Liver (tissue), 9 donors: ENCODE measurements around the gene USP6NL. TPM values are rescaled to one million over a fixed set of nuclear protein-coding genes. Genes with fewer than 3 reads are reported as not detected.

Source experiments
- DNase-seq: peaks from one replicate; pipeline ENCODE4 v3.0.0-alpha.2; 2017; ENCODE audit warnings: low spot score
- H3K27ac ChIP-seq, 2 donors: one replicate each; pipeline ENCODE4 v1.7.0; 2013; ENCODE audit warnings: inconsistent platforms in 2 of 2, low read length in 2 of 2, control low read depth in 1 of 2, low read depth in 1 of 2, mild to moderate bottlenecking in 1 of 2
- H3K27me3 ChIP-seq, 4 donors: one replicate each; pipeline versions ENCODE4 v1.6.1 to v1.7.0; 2013; ENCODE audit warnings: low read length in 3 of 4, inconsistent platforms in 1 of 4, mild to moderate bottlenecking in 1 of 4, moderate library complexity in 1 of 4; ENCODE audit not compliant: control insufficient read depth in 4 of 4, insufficient read depth in 4 of 4
- H3K36me3 ChIP-seq, 4 donors: one replicate each; pipeline versions ENCODE4 v1.6.1 to v1.7.0; 2013; ENCODE audit warnings: low read length in 3 of 4, mild to moderate bottlenecking in 3 of 4, low read depth in 1 of 4, moderate library complexity in 1 of 4; ENCODE audit not compliant: control insufficient read depth in 4 of 4, insufficient read depth in 3 of 4
- H3K4me1 ChIP-seq, 4 donors: one replicate each; pipeline versions ENCODE4 v1.6.1 to v1.7.0; 2013; ENCODE audit warnings: low read length in 3 of 4, mild to moderate bottlenecking in 3 of 4, moderate library complexity in 1 of 4; ENCODE audit not compliant: control insufficient read depth in 4 of 4, insufficient read depth in 4 of 4
- H3K4me3 ChIP-seq, 3 donors: one replicate each; pipeline versions ENCODE4 v1.6.1 to v1.7.0; 2013; ENCODE audit warnings: low read length in 3 of 3, control low read depth in 1 of 3, low read depth in 1 of 3, mild to moderate bottlenecking in 1 of 3
- H3K9ac ChIP-seq, 2 donors: one replicate each; pipeline ENCODE4 v1.7.0; 2013; ENCODE audit warnings: low read length in 2 of 2, mild to moderate bottlenecking in 2 of 2, moderate library complexity in 2 of 2, control low read depth in 1 of 2, low read depth in 1 of 2
- H3K9me3 ChIP-seq, 4 donors: one replicate each; pipeline versions ENCODE4 v1.6.1 to v1.7.0; 2013; ENCODE audit warnings: low read length in 3 of 4; ENCODE audit not compliant: control insufficient read depth in 4 of 4
- ATF3 ChIP-seq: IDR thresholded peaks from 2 replicates; pipeline ENCODE4 v1.6.1; 2016; ENCODE audit warnings: antibody characterized with exemption
- EGR1 ChIP-seq, 2 donors: IDR thresholded peaks; 2 replicates each; pipeline ENCODE4 v1.6.1; 2016 to 2018; ENCODE audit warnings: antibody characterized with exemption in 2 of 2, low read depth in 2 of 2
- FOXA1 ChIP-seq: IDR thresholded peaks from 2 replicates; pipeline ENCODE4 v1.6.1; 2016; ENCODE audit warnings: antibody characterized with exemption
- FOXA2 ChIP-seq: IDR thresholded peaks from 2 replicates; pipeline ENCODE4 v1.6.1; 2016; ENCODE audit warnings: antibody characterized with exemption
- GABPA ChIP-seq, 2 donors: IDR thresholded peaks in 1 of 2; conservative IDR thresholded peaks in 1 of 2; 2 replicates each; pipeline ENCODE4 v1.6.1; 2016; ENCODE audit warnings: antibody characterized with exemption in 2 of 2, mild to moderate bottlenecking in 1 of 2, moderate library complexity in 1 of 2
- HNF4A ChIP-seq, 2 donors: conservative IDR thresholded peaks; 2 replicates each; pipeline ENCODE4 v1.6.1; 2016; ENCODE audit warnings: antibody characterized with exemption in 2 of 2, mild to moderate bottlenecking in 2 of 2
- HNF4G ChIP-seq: IDR thresholded peaks from 2 replicates; pipeline ENCODE4 v1.6.1; 2016; ENCODE audit warnings: antibody characterized with exemption
- JUND ChIP-seq, 2 donors: IDR thresholded peaks; 2 replicates each; pipeline ENCODE4 v1.6.1; 2016; ENCODE audit warnings: antibody characterized with exemption in 2 of 2
- NR2F2 ChIP-seq: IDR thresholded peaks from 2 replicates; pipeline ENCODE4 v1.6.1; 2016; ENCODE audit warnings: antibody characterized with exemption
- RAD21 ChIP-seq, 2 donors: IDR thresholded peaks; 2 replicates each; pipeline ENCODE4 v1.6.1; 2016; ENCODE audit warnings: antibody characterized with exemption in 2 of 2, mild to moderate bottlenecking in 2 of 2
- REST ChIP-seq: IDR thresholded peaks from 2 replicates; pipeline ENCODE4 v1.6.1; 2016; ENCODE audit warnings: antibody characterized with exemption, mild to moderate bottlenecking
- RXRA ChIP-seq, 2 donors: IDR thresholded peaks; 2 replicates each; pipeline ENCODE4 v1.6.1; 2017 to 2018; ENCODE audit warnings: antibody characterized with exemption in 2 of 2, mild to moderate bottlenecking in 1 of 2
- SP1 ChIP-seq: IDR thresholded peaks from 2 replicates; pipeline ENCODE4 v1.6.1; 2018; ENCODE audit warnings: antibody characterized with exemption, mild to moderate bottlenecking
- TAF1 ChIP-seq: conservative IDR thresholded peaks from 2 replicates; pipeline ENCODE4 v1.6.1; 2016; ENCODE audit warnings: antibody characterized with exemption, mild to moderate bottlenecking
- YY1 ChIP-seq: IDR thresholded peaks from 2 replicates; pipeline ENCODE4 v1.6.1; 2016; ENCODE audit warnings: antibody characterized with exemption, mild to moderate bottlenecking
- ZBTB33 ChIP-seq: IDR thresholded peaks from 2 replicates; pipeline ENCODE4 v1.6.1; 2016; ENCODE audit warnings: antibody characterized with exemption
- WGBS: extraction: QIAGEN DNeasy Blood & Tissue Kit; methylation state at CpG from one replicate; pipeline ENCODE4 v1.1.7; 2013; 5-methylcytosine and 5-hydroxymethylcytosine counted together
- polyA plus RNA-seq, 2 donors: library from polyadenylated mRNA; stranded (reverse) in 1 of 2; unstranded in 1 of 2; fragments of 200-250 nt in 1 of 2; fragments of >200 nt in 1 of 2; fragmentation: Nextera tagmentation in 1 of 2; extraction: Ambion mirVana in 1 of 2; gene quantifications; one replicate each; pipeline versions ENCODE4 v1.2.1 to v1.2.3, GENCODE V29; 2013 to 2015
- total RNA-seq, 2 donors: library from RNA; depleted of rRNA; stranded (reverse); fragments of >200 nt; gene quantifications; one replicate each; pipeline ENCODE4 v1.2.3, GENCODE V29; 2014
- TF ChIP-seq, protein P1 (sequence below): IDR thresholded peaks from 2 replicates; pipeline ENCODE4 v1.6.1; 2016; ENCODE audit warnings: antibody characterized with exemption
- TF ChIP-seq, protein P2 (sequence below): fragments of 150-350 bp; IDR thresholded peaks from 2 replicates; pipeline ENCODE4 v1.5.1; 2017; ENCODE audit warnings: improper control_type of control experiment, low read depth, low read length; ENCODE audit not compliant: missing input control
- donor health status: healthy.
- donor health status: healthy.
- donor health status: healthy.
- donor health status: healthy.
- donor health status: healthy.

The USP6NL gene
- total and polyA plus RNA-seq, 4 donors = 3.8 to 15.0 (median 10.2) TPM

GRCh38 chr10:11598712-11599397, 12.6 kb downstream of the USP6NL start:
- no peak for TF ChIP-seq RXRA (IDR thresholded peaks at IDR 0.05)
- no peak for TF ChIP-seq EGR1 (IDR thresholded peaks at IDR 0.05; ENCODE audit: low read depth in 2 of 2)
- no peak for TF ChIP-seq REST
- TF ChIP-seq RAD21 (IDR thresholded peaks at IDR 0.05) = no peak
- TF ChIP-seq GABPA (IDR thresholded peaks at IDR 0.05 in 1 of 2, conservative IDR thresholded peaks at IDR 0.05 in 1 of 2) = no peak
- no peak for TF ChIP-seq SP1
- TF ChIP-seq YY1 = no peak
- TF ChIP-seq, protein P1, sequence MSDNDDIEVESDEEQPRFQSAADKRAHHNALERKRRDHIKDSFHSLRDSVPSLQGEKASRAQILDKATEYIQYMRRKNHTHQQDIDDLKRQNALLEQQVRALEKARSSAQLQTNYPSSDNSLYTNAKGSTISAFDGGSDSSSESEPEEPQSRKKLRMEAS = no peak
- TF ChIP-seq FOXA2 = no peak
- no peak for TF ChIP-seq JUND (IDR thresholded peaks at IDR 0.05)
- TF ChIP-seq ZBTB33 = no peak
- no peak for TF ChIP-seq HNF4G
- TF ChIP-seq ATF3 = no peak
- TF ChIP-seq, protein P2, sequence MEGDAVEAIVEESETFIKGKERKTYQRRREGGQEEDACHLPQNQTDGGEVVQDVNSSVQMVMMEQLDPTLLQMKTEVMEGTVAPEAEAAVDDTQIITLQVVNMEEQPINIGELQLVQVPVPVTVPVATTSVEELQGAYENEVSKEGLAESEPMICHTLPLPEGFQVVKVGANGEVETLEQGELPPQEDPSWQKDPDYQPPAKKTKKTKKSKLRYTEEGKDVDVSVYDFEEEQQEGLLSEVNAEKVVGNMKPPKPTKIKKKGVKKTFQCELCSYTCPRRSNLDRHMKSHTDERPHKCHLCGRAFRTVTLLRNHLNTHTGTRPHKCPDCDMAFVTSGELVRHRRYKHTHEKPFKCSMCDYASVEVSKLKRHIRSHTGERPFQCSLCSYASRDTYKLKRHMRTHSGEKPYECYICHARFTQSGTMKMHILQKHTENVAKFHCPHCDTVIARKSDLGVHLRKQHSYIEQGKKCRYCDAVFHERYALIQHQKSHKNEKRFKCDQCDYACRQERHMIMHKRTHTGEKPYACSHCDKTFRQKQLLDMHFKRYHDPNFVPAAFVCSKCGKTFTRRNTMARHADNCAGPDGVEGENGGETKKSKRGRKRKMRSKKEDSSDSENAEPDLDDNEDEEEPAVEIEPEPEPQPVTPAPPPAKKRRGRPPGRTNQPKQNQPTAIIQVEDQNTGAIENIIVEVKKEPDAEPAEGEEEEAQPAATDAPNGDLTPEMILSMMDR = no peak
- Histone ChIP-seq H3K27ac (no peak overlapping the region), H3K36me3 (no peaks in the 10 kb centered on the region), H3K4me1 (peaks cover 8 to 29% (median 17%) of the 10 kb centered on the region in 4 donors), H3K4me3 (no peak overlapping the region), H3K9ac (no peak overlapping the region), H3K27me3 (no peaks in the 10 kb centered on the region), H3K9me3 (no peaks in the 10 kb centered on the region)
- DNase-seq = no peak
- WGBS = 64% methylated on average over 8 of the region's 8 CpGs

GRCh38 chr10:11597470-11597869, 14.0 kb downstream of the USP6NL start:
- 94% methylated on average over 3 of the region's 3 CpGs for WGBS
- Histone ChIP-seq H3K27ac (no peak overlapping the region), H3K4me1 (peaks cover 3 to 18% (median 10%) of the 10 kb centered on the region in 4 donors), H3K9me3 (no peaks in the 10 kb centered on the region), H3K4me3 (no peak overlapping the region), H3K9ac (no peak overlapping the region), H3K27me3 (no peaks in the 10 kb centered on the region), H3K36me3 (no peaks in the 10 kb centered on the region)
- DNase-seq = no peak
- TF ChIP-seq JUND (IDR thresholded peaks at IDR 0.05) (no peak), NR2F2 (no peak), RAD21 (IDR thresholded peaks at IDR 0.05) (no peak), FOXA1 (no peak), GABPA (IDR thresholded peaks at IDR 0.05 in 1 of 2, conservative IDR thresholded peaks at IDR 0.05 in 1 of 2) (no peak), HNF4A (conservative IDR thresholded peaks at IDR 0.05) (no peak), TAF1 (no peak), YY1 (no peak), FOXA2 (no peak), EGR1 (IDR thresholded peaks at IDR 0.05; ENCODE audit: low read depth in 2 of 2) (no peak), REST (no peak), RXRA (IDR thresholded peaks at IDR 0.05) (no peak)
- TF ChIP-seq, protein P2 = no peak
